Frontal cortex (tissue), 4 donors: ENCODE results near the gene LY6G6D. TPM values are rescaled to one million over a fixed set of nuclear protein-coding genes. Genes with fewer than 3 reads are reported as not detected.

Source experiments
- DNase-seq, 2 donors: peaks; one replicate each; pipeline ENCODE4 v3.0.0; 2012; ENCODE audit warnings: low spot score in 2 of 2
- FAIRE-seq: peaks from 2 replicates; lab custom pipeline; 2012; peaks lifted over from hg19 to GRCh38; lab: Jason Lieb, UNC
- total RNA-seq: library from RNA; depleted of rRNA; stranded (reverse); fragments of >200 nt; gene quantifications from one replicate; pipeline ENCODE4 v1.2.3, GENCODE V29; 2014
- donor health status: control.
- donor health status: control.
- donor health status: control.

Gene LY6G6D
- total RNA-seq, 1 donor from 2014 or later = not detected

DNA sequence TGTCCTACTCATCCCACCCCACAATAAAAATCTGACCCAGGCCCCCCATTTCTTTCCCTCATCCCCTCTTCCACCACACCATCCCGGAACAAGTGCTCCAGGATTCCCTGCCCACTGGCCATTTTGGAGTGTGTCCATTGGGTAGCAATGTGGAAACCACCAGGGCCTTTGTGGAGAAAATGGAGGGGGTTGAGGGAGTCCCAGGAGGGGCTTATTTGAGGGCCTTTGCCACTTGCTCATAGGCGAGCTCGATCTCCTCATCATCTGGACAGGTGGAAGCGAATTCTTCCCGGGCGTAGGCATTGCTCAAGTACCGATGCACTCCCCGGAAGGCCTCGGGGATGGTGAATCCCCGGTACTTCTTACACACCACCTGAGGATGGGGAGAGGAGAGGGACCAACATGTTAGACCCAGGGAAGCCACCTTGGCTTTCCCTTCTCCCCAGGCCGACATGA lies 15.5 kb downstream of the LY6G6D start:
- no peak for FAIRE-seq
- DNase-seq = no peak

- FAIRE-seq (no peak), DNase-seq (no peak)
Measured at GRCh38 chr6:31732029-31732428, 16.9 kb downstream of the LY6G6D start.

- FAIRE-seq = no peak
- no peak for DNase-seq
Measured at GRCh38 chr6:31733734-31734133, 18.6 kb downstream of the LY6G6D start.

- FAIRE-seq (no peak), DNase-seq (peak in 1 of 2 donors; percentile 61)
Measured at GRCh38 chr6:31734247-31734820, 19.2 kb downstream of the LY6G6D start.

DNA sequence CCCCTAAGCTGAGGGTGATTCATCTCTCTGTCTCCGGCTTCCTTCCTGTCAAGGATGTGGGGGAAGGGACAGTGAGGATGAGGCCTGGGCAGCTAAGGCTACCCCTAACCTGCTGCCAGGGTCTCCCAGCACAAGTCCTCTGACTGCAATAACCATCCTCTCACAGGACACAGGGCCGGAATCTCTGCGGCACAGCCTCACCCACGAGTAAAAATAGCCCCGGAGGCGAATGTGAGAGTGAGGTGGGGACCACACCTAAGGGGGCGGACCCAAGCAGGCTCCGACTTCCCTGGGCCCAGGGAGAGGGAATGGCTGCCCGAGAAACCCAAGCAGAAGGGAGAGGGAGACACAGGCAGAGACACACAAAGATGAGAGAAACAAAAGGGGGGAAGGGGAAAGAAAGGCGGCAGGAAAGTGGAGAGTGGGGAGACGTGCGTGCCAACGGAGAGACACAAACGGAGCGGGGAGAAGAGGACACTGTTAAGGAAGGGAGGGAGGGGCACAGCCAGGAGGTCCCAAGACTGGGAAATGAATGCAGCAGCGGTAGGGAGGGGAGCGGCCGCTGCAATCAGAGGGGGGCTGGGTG lies 19.8 kb downstream of the LY6G6D start:
- DNase-seq (no peak), FAIRE-seq (no peak)

DNA sequence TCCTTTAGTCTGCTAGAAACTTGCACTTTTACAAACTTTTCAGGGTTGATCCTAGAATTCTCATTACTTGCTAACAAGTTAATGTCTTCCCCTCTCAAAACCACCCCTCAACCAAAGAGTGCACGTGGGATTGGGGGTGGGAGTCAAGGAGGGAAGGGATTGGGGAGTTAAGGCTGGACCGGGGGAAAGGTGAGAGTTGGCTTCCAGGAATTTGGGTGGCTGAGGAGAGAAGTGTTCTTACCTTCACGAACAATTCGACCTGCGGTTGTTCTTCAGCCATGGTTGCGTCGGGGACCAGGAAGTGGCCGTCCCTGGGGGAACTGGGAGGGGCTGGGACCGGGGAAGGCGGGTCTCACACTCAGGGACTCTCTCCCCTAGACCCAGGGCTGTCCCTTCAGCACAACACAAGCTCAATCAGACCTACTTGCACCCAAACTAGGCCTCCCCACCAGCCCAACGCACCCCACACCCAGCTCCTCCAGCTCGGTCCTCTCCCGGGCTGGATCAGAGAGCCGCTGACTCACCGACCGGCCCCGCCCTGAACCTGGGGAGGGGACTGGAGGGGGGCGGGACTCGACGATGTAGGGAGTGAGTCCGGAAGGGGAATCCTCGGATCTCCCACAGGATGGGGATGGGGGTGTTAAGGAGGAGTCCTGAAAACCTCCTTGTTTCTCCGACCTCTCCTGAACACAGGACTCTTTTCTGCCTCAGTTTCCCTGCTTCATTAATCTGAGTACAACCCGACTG lies 21.0 kb downstream of the LY6G6D start, which contains the start of gene CLIC1:
CLIC1 (minus strand) TSS at position 510 of the 747 bp plus-strand sequence; CDS start at position 280, 230 bp downstream.
- DNase-seq (peak in 1 of 2 donors; percentile 65), FAIRE-seq (no peak)

- DNase-seq = no peak
- FAIRE-seq = no peak
Measured at GRCh38 chr6:31736768-31737314, 21.7 kb downstream of the LY6G6D start.

DNA sequence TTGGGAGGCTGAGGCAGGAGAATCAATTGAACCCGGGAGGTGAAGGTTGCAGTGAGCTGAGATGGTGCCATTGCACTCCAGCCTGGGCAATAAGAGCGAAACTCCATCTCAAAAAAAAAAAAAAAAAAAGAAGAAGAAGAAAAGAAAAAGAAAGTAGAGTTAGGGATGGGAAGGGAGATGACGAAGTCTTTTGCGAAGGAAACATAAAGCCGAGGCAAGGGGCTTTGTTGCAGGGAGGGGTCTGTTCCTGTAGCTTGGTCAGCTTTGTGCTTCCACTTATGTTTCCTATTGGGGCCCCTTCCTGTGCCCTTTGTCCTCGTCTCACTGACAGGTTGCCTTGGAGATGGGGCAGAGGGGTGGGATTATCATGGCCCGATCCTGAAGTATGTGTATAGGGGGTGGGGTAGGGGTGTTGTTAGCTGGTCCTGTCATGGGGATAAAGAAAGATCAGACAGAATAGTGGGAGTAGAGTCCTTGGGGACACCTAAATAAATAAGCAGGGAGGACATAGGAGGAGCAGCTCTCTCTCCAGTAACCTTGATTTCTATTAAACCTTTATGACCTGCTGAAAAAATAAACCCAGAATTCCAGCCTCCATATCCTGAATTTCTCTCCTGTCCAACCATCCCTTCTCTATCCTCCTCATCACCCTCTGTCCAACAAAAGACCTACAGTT lies 22.3 kb downstream of the LY6G6D start:
- FAIRE-seq = no peak
- no peak for DNase-seq

DNA sequence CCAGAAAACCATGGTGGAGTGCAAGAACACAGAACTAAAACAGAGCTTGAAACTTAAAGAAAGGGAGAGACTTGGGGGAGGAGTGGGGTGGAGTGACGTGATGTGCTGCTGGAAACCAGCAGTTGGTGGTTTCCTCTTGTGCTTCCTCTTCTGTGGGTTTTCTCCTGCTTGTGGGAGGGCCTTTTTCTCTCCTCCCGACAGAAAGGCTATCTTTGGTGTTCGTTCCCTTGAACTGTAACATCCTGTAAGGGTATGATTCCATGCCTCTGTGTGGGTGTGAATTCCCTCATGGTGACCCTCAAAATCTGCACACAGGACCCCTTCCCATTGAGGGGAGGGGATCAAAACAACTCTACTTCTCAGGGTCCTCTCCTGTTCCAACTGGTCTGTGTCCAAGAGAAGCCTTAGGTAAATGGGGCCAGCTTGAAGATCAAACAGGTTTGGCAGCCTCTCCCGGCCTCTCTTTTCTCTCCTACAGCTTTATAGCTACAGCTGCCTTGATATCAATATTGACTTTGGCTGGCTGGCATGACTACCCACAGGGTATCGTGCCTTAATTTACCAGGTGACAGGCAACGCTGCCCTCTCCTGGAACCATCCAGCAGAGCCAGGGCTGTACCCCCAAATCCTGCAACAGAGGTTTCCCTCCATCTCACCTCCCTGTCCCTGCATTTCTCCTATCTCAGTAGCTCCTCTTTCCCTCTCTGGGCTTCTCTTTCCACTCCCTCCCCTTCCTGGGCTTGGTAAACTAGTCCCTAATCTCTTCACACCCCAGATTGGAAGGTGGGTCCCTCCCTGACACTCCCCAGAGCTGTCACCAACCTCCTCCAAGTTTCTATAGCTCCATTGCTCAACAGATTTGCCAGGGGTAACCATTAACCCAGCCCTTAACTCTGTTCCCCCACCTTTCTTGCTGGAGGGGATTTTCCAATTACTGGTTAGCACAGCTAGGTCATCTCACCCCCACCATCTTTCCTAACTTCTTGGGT lies 23.1 kb downstream of the LY6G6D start:
- DNase-seq (no peak), FAIRE-seq (no peak)

DNA sequence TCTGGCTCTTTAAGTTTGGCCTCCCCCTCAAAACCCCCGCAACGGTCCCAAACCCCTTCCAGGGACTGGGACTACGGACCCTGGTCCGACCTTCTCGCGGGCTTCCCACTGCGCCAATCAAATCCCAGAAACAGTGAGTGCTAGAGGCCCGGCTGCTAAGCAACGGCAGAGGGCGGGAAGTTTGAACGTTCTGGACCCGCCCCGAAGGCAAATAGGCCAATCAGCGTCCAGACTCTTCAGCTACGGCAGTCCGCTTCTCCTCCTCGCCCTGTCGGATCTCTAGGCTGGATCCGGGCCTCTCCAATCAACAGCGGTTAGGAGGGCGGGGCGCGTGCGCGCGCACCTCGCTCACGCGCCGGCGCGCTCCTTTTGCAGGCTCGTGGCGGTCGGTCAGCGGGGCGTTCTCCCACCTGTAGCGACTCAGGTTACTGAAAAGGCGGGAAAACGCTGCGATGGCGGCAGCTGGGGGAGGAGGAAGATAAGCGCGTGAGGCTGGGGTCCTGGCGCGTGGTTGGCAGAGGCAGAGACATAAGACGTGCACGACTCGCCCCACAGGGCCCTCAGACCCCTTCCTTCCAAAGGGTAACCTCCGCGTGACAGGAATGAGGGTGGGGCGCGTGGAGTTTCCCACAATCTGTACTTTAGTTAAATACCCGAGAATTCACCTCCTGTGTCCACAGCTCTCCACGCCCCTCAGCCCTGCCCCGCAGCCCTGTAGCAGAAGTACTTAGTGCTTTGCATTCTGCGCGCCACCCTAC lies 24.7 kb downstream of the LY6G6D start, which contains the start of gene MSH5:
MSH5 (plus strand) TSS at position 367 of the 758 bp plus-strand sequence. CDS start 462 bp downstream, outside the sequence.
- no peak for FAIRE-seq
- DNase-seq = peak; percentile 98 to 99

GRCh38 chr6:31740397-31741223 lies 25.5 kb downstream of the LY6G6D start:
- no peak for FAIRE-seq
- no peak for DNase-seq

DNA sequence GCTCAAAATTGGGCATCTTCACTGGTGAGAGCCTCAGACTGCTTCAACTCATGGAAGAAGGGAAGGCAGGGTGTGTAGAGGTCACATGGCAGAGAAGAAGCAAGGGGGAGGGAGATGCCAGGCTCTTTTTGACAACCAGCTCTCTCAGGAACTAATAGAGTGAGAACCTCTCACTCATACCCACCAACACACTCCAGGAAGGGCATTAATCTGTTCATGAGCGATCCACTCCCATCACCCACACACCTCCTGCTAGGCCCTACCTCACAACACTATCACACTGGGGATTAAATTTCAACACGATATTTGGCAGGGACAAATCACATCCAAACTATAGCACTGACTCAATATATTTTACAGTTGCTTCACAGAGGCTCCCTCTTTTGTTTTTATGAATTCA lies 26.7 kb downstream of the LY6G6D start:
- no peak for DNase-seq
- no peak for FAIRE-seq

- no peak for DNase-seq
- no peak for FAIRE-seq
Measured at GRCh38 chr6:31742894-31743293, 27.7 kb downstream of the LY6G6D start.

DNA sequence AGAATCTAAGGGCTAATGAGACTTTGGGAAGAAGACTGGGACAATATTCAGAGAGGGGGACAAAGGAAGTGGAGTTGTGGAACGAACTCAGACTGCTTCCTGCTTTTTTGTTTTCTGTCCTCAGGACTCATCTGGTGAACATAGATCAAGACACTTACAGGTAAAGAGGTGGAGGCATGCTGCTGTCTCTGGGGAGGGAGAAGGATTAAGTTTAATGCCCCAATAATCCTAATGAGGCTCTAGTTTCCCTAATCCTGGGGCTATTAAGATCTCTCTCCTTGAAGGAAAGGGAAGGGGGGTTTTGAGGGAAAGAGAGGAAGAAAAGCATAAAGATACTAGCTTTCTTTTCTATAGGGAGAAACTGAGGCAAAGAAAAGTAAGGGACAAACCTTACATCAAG lies 29.3 kb downstream of the LY6G6D start:
- DNase-seq = no peak
- no peak for FAIRE-seq

DNA sequence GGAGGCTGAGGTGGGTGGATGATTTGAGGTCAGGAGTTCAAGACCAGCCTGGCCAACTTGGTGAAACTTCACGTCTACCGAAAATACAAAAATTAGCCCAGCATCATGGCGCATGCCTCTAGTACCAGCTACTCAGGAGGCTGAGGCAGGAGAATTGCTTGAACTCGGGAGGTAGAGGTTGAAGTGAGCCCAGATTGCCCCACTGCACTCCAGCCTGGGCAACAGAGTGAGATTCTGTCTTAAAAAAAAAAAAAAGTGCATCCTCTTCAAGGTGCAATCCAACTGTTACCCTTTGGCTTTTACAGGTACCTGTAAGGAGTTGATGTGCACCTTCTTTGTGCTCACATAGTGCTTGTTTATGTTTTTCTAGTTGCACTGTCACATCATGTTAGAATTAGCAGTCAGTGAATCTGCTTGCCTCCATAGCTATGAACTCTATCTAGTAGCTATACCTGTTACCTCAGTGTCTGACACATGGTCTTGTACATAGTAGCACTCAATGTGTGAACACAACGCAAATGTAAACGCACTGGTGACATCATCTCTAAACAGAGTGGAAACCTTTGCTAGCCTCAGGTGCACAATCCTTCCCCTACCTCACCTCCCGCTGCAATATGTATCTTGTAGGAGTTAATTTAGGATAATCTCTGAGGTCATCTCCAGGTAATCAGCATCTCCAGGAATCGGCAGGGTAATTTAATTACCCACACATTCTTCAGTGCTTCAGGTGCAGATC lies 34.3 kb downstream of the LY6G6D start:
- FAIRE-seq (no peak), DNase-seq (no peak)

DNA sequence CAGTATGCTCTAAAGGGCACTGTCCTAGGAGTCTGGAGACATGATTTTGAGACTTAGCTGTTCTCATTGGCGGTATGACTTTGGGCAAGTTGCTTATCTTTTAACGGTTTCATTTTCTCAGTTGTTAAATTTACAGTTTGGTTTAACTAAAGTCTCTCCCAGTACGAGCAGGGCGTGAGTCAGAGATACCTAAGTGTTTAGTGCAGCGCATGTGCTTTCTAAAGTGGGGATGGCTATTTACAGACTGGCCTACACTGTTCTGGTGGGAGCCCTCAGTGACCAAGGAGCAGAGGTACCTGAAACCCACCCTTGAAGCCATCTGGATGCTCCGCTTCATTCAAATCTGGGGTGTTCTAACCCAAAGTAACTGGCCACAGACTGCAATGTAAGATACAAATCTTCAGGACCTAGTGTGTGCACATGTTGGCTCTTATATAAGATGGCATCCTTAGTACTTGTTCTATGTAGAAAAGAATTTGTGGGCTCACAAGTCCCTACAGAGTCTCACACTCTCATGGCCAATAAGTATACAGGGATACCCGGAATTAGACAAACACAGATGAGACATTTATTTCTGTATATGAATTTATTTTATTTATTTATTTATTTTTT lies 35.4 kb downstream of the LY6G6D start:
- FAIRE-seq = no peak

More for the DNA sequence above, 35.4 kb downstream of the LY6G6D start:
- DNase-seq = no peak
